T-helper 1 cell treated with Interleukin-12 subunit alpha and Interleukin-12 subunit beta and Interleukin-4 antibody, amounts not matched to agents 30 ng/mL and 1 ng/mL, for 36 hours (primary cell): Measurements from ENCODE around the gene SKIC8. TPM values are rescaled to one million over a fixed set of nuclear protein-coding genes. Genes with fewer than 3 reads are reported as not detected.

Source experiments
- intact Hi-C: fragments of 100-400 bp; cut with micrococcal nuclease; formaldehyde crosslinking; loops from one replicate; pipeline ENCODE4 v1.15.1; 2024
- total RNA-seq: library from RNA; stranded (reverse); gene quantifications from 2 replicates; pipeline ENCODE4 v1.2.3, GENCODE V29; 2022

The SKIC8 gene
- total RNA-seq, 1 donor from 2014 or later: 42.6 TPM

DNA sequence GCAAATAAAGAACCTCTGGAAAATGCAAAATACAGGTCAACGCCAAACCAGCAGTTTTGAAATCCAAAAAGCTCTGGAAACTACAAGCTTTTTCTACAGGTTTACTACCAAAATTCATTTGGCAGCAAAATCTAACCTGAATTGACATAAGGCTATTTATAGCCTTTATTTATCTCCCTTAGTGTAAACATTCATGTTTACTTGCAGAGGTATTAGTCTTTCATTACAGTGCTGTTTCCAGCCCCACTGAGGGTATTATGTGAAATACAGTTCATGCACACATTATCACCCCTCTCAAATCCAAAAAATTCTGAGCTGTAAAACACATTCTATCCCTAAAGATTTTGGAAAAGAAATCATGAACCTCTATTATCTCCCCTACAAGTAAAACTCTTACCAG lies 7.2 kb downstream of the SKIC8 start:
- intact Hi-C loops: no loop called here

DNA sequence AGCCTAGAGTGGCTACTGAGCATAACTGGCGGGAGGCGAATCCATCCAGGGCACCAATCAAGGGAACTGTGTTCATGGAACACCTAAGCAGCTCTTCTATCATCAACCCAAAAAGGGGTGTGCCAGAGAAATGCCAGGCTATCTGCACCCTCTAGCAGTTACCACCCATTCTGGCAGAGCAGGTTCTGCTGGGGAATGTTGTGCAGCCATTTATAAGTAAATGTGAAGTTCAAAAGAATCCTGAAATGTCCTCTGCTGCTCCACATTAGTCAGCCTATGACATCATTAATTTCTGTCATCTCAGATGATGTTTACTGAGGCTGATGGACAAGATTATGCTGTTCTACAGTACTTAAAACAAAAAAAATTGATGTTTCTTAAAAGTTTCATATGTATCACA lies 7.7 kb downstream of the SKIC8 start:
- intact Hi-C loops: no loop called here

DNA sequence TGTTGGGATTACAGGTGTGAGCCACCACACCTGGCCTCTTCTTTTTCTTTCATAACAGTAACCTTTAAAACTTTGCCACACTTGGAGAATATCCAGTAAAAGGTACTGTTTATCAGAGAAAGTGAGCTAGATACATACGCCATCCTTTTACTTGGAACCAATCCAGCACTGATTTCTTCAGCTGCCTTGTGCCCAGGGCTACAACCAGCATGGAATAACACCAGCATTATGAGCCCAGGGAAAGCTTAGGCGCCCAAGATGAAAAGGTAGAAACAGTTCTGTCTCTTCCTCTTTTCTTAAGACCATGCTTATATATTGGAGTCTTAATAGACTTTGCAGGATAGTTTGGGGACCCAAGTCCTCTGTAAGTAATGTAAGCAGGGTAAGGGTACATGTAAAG lies 8.4 kb downstream of the SKIC8 start:
- intact Hi-C loops: no loop called here

DNA sequence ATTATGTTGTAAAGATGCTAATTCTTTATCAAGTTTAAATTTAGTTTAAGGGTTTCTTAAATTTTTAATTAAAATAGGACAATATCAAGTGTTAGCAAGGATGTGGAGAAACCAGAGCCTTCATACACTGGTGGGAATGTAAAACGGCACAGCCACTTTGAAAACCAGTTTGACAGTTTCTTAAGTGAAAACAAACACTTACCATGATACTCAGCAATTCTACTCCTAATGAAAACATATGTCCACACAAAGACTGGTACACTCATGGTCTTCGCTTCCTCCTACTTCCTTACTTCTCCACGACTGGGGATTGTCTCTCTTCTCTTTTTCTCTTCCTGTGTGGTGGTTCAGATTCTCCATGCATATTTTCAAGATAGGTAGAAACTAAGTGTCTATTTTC lies 9.2 kb downstream of the SKIC8 start:
- intact Hi-C loops: no loop called here

DNA sequence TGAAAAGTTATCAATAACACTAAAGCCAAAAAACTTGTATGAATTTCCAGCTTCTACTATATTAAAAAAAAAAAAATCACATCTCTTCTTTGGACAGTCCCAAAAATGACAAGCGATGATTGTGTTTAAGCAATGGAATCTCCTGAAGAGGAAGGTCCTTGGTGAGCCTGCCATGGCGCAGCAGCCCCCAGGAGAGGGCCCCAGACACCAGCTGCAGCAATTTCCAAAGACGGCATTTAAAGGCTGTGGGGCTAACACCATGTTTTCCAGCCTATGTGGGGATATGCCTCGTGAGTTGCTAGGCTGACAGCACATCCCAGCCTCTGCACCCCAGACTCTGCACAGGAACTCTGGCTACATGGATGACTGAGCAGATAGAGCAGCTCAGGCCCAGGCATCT lies 14.7 kb downstream of the SKIC8 start:
- intact Hi-C loops: no loop called here

DNA sequence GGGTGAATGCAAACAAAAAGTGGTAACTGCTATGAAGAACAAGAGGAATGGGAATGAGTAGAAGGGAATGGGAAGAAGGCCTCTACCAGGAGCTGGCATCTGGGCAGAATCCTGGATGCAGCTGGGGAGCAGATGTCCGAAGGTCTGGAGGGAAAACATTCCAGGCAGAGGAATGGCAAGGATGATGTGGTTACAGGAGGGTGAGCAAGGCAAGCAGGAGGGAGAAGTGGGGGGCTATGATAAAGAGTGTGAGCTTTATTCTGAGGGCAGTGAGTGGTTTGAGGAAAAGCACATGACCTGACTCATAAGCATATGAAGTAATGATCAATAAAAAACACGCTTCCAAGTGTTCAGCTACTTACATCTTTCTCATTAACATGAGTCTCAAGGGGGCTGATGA lies 17.1 kb downstream of the SKIC8 start:
- intact Hi-C loops: no loop called here

DNA sequence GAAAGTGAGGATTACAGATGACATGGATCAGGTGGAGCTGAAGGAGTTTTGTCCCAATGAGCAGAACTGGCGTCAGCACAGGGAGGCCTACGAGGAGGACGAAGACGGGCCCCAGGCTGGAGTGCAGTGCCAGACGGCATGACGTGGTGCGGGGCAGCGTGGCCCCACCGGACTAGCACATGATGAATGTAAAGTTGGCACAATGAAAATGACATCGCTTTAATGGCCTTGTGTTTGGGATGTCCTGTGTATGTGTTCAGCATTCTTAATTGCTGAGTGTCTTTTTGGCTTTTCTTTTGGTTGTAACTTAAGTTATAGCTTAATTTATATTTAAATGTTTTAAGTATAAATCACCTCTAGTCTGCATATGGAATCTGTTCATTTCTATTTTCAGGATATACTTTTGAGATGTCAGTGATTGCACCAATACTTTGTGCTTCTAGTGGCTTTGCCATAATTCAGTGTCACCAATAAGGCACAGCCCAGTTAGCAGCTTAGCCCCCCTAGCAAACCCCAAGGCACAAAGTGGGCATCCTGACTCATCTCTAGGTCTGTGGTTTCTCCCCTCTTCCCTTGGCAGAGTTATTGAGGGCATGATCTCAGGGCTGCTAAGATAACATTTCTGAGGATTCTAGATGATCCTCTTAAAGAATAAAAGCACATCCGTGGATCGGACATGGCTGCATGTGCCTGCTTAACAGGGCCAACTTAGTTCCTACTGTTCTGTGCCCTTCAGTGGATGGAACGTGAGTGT lies 18.9 kb downstream of the SKIC8 start:
- intact Hi-C loops: no loop called here

DNA sequence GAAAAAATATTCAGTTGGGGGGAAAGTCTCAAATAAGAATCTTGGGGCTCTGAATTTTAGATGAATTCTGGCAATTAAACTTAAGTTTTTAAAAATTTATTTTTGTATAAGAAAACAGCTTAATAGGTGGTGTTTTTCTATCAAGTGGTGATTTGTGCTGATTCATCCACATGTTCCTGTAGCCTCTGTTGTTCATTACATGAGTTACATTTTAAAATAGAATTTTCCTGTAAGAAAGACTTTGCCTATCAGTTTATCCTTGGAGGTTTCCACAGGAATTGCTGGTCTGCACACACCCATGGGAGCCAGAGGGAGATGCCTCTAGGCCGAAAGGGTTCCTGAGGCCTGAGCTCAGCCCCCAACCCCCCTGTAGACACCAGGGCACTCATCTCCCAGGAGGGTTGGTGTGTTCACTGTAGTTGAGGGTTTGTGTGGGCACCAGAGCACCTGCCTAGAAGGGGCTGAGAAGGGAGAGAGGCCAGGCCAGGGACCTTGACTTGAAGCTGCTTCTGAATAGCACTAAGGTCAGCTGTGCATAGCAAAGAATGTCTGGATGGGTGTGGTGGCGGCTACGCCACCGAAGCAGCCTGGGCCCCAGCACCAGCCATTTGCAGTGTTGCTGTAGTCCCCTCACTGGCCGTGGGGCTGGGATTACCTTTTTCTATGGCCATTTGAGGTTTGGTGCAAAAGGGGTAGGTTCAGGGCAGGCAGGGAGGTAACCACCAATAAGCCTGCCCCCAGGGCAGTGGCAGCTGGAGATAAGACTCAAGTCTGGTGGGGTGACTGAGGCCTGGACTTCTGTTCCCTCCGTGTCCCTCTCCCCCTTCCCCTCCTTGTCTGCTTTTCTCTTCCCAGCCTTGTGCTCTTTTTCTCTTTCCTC lies 23.1 kb downstream of the SKIC8 start:
- intact Hi-C loops: no loop called here

DNA sequence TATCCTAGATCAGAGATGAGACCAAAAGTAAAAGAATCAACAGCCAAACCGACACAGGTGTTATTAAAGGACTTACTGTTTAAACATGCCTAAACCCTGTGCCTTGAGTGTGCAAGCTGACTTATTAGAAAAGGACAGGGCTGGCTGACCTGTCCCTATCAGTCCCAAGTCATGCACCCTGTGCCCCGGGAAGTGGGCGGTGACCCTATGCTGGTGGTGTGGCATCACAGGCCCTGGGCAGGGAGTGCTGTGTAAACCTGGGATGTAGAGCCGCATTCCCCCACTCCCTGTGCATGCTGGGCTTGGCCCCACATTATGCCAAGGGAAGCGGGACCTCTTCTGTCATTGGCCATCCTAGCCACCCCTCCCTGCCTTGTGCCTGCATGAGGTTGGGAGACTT lies 24.4 kb downstream of the SKIC8 start:
- intact Hi-C loops: no loop called here

DNA sequence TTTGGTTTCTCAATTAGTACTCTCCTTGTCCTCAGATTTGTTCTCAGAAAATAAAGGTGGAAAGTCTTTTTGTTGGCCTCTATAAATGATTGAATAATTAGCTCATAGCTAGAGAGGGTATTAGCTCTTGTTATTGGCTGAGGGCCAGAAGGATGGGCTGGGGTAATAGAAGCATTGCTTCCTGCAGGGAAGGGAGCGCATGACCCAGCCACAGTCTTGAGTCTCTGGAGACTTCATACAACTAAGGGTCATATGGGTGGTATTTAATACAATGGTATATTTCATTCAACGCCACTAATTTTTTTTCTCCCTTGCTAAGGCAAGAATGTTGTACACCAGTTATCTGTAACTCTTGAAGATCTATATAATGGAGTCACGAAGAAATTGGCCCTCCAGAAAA lies 26.6 kb downstream of the SKIC8 start:
- intact Hi-C loops: no loop called here

DNA sequence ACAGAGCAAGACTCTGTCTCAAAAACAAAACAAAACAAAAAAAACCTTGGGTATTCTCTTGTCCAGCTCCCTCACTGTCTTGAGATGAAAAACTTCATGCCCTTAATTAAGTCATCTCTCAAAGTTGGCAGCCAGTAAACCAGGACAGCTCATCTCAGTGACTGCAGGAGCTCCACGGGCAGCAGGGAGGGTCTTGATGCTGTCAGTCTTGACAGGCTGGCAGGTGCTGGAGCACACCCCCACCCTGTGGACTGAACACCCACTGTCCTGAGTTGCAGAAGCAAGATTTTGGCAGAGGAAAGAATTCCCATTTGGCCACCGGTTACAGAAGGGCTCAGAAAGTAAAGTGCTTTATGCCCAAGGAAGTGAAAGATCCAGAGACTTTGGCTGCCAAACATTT lies 27.1 kb downstream of the SKIC8 start:
- intact Hi-C loops: no loop called here

DNA sequence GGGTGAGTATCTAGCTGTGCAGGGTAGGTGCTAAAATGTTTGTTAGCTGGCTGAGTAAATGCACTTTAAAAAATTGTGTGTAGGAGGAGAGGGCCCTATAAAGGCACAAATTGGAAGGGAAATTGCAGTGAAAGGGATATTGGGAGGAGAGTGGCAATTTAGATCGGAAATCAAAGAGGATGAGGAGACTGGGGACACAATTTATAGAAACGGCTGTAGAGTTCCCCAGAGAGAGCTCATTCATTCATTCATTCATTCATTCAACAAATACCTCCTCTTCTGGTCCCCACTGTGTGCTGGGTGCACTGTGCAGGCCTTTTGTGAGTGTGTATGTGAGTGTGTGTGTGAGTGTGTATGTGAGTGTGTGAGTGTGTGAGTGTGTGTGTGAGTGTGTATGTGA lies 32.6 kb downstream of the SKIC8 start:
- intact Hi-C loops: no loop called here

DNA sequence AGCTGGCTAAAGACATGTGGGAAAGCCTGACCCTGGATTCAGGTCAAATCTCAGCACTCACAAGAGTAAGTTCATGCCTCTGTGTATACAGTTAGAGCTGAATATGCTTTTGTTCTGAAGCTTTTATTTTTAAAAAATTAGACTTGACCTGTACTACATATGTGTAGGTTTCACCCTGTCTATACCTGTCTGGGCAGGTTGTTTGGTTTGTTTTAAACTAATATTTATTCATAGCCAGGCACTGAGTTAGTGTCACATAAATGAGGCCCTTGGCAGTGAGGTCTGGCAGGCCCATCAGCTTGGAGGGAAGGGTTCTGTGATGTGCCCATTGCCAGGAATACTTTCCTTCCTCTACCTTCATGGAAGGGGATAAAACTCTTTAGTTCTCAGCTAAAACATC lies 33.2 kb downstream of the SKIC8 start:
- intact Hi-C loops: no loop called here

DNA sequence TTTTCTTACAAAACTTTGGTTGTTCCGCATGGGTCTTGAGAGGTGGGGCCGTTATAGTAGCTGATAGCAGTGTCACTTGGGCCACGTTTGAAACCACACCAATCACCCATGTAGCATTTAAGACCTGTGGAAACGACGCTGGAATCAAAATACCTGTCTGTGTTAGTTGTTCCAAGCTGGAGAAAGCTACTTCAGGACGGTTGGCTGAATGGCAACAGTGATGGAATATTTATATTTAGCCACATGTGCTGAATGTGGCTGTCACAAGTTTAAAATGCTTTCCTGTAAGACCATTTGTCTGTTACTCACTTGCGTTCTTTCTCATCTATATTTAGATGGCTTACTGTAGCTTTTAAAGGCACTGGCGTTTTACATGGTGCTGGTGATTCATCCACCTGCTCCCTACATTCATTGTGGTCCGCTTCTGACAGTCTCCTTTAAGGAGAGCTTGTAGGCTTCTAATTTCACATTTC lies 33.6 kb downstream of the SKIC8 start:
- intact Hi-C loops: loop anchor here (1.0 kb wide), 1 partner anchor 34 kb away; the partner anchor contains the start of gene SKIC8

DNA sequence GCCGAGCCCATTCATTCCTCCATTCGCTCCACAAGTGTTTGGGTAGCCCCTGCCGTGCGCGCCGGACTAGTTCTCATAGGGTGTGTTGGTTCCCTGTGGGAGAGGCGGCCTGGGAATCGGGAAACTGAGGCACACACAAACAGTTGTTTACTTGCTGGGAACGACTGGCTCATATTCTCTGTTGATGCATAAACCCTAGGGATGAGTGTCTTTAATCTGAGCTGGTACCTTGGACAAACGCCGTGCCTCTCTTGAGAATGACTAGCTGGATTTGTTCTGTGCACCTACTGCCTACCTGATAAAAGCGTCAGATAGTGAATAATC lies 34.3 kb downstream of the SKIC8 start:
- intact Hi-C loops: loop anchor here (1.0 kb wide), 1 partner anchor 34 kb away; the partner anchor contains the start of gene SKIC8

DNA sequence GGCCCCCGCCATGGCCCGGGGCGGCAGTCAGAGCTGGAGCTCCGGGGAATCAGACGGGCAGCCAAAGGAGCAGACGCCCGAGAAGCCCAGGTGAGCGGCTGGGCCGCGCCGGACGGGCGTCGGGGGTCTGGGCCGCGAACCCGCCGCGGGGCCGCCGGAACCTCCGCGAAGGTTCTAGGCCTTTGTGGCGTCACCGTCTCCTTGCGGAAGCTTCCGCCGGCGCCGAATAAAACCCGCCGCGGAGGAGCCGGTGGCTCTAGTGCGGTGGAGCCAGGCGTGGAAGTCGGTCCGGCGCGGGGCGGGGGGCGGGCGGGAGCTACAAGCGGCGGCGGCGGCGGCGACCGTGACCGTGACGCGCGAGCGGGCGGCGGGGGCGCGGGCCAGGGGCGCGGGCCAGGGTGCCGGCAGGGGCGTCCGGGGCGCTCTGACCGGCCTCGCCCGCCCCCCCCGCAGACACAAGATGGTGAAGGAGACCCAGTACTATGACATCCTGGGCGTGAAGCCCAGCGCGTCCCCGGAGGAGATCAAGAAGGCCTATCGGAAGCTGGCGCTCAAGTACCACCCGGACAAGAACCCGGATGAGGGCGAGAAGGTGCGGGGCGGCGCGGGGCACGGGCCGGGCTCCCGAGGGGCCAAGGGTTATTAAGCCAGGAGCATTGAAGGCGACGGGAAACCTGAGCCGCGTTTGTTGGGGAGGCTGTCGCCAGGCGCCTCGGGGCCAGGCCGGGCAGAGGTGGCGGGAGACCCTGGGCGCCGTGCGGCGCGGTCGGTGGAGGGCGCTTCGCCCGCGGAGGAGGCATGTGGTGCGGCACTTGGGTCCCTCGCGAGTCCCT lies 34.9 kb downstream of the SKIC8 start, which contains the start of gene DNAJA4:
Gene DNAJA4 (plus strand): TSS at position 259 of the 833 bp plus-strand sequence. CDS start 202 bp downstream, at position 461.
- intact Hi-C loops: loop anchor here (1.0 kb wide), 2 partner anchors 35 to 174 kb away; partner anchors contain the start of genes IREB2 and SKIC8

DNA sequence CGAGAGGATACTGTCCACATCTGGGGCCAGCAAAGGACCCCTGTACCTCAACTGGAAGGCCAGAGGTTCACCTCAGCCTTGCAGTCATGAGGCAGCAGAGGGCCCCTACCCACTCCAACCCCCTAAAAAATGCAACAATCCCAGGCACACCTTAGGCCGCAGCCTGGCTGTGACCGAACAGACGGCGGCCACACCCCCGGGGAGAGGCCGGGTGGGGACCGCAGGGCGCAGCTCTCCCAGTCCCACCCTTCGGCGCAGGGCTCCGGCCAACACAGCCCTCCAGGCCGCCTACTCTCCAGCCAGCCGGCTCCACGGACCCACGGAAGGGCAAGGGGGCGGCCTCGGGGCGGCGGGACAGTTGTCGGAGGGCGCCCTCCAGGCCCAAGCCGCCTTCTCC lies 35.5 kb downstream of the SKIC8 start:
- intact Hi-C loops: loop anchor here (1.0 kb wide), 1 partner anchor 174 kb away; the partner anchor contains the start of gene IREB2

DNA sequence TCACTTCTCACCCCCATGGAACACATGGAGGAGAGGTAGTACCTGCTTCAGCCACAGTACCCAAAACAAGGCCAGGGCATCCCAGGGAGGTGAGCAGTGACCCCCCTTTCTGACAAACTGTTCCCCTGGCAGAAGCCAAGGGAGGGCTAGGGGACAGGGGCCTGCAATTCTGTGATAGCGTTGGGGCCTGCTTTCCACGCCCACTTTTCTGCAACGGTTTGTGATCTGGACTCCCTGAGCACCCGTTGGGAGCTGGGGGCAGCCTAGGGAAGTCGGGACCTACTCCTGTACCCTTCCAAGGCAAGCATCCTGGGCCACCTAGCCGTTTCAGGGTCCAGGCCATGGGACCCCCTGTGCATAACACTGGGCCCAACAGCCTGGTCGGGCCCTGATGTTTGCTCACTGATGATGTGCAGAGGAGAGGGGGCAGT lies 36.0 kb downstream of the SKIC8 start:
- intact Hi-C loops: no loop called here

DNA sequence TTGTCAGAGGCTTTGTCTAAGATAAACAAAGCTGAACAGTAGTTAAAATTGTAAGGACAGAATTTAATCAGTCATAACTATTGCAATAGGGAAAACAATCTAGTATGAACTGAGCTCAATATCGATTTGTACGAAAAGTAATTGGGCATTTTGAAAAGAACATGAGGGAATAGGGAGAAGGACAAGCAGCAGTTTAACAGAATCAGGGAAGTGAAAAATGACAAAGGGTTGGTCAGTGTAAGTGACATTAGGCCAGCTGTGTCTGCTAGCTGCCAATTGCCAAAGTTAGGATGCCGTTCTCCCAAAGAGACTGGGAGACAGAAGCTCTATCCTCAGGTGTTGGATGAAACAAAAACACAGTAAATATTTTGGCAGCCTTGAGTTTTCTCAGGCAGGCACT lies 38.3 kb downstream of the SKIC8 start:
- intact Hi-C loops: no loop called here

DNA sequence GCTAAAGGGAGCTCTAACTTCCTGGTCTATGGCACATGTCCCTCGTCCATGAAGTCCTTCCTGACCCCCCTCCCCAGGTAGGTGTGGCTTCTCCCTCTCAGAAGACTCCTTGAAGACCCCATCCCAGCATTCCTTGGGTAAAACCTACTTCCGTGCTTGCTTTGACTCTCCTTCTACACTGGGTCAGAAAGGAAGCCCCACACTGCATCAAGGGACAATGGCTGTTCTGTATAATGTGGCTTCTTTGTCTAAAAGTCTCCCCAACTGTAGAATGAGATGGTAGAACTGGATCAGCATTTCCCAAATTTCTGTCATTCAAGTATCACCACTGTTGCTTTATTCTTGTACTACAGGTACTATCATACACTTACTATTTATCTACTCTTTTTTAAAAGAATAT lies 38.9 kb downstream of the SKIC8 start:
- intact Hi-C loops: no loop called here

DNA sequence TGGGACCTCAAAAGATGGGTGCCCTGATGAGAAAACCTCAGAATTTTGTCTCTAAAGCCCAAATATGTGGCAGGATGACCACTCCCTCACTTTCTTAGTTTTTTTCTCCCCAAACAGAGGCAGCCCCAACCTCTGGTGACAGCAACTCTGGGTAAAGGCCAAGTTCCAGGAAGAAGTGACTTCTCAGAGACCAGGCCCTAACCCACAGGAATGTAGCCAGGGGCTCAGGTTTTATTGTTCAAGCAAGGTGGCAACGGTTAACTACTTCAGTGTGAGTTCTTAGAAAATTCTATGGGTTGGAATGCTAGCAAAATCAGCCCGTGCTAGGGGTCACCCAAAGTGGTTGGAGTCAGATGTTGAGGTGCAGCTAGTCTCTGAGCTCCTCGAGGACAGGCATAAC lies 40.2 kb downstream of the SKIC8 start:
- intact Hi-C loops: no loop called here
